Stimulated activated CD8-positive, alpha-beta memory T cell treated with anti-CD3 and anti-CD28 coated beads, Interleukin-7, amount 100 ng/mL, for 4 hours (primary cell): Measurements from ENCODE around the gene ZNF260.

ENCODE experiments used
- DNase-seq, 2 donors: peaks; one replicate each; pipeline ENCODE4 v3.0.0-alpha.2; 2020; ENCODE audit warnings: low read depth in 2 of 2

Gene ZNF260

GRCh38 chr19:36489920-36490415 is 38.1 kb downstream of the ZNF260 start:
- peak; percentile 52 to 68 for DNase-seq

GRCh38 chr19:36489118-36489919 is 38.8 kb downstream of the ZNF260 start, which contains the start of gene ZNF566:
Gene ZNF566, minus strand, starts transcription at chr19:36489561. Its CDS starts 13,004 bp downstream, at chr19:36476557.
- peak; percentile 93 to 95 for DNase-seq

- DNase-seq: peak; percentile 23 to 35
Observed at GRCh38 chr19:36488846-36489117, 39.3 kb downstream of the ZNF260 start.

DNA sequence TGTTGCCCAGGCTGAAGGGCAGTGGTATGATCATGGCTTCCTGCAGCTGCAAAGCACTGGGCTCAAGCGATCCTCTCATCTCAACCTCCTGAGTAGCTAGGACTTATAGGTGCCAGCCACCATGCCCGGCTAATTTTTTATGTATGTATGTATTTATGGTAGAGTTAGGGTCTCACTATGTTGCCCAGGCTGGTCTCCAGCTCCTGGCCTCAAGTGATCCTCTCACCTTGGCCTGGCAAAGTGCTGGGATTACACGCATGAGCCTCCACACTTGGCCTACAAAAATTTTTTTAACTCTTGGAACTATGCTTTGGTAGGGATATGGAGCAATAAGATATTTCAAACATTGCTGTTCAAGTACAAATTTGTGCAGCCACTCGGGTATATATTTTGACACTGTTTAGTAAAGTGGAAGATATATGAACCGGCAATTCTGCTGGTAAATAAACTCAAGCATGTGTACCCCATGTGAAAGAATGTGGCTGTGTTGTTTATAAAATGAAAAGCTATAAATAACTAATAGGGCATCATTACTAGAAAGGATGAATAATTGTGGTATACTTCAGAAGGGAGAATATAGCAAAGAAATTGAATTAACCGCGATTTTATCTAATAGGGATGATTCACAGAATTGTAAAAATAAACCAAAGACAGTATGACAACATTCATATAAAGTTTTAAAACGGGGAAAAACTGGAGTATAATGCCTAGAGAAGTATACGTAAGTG is 39.8 kb downstream of the ZNF260 start:
- DNase-seq: no peak

DNA sequence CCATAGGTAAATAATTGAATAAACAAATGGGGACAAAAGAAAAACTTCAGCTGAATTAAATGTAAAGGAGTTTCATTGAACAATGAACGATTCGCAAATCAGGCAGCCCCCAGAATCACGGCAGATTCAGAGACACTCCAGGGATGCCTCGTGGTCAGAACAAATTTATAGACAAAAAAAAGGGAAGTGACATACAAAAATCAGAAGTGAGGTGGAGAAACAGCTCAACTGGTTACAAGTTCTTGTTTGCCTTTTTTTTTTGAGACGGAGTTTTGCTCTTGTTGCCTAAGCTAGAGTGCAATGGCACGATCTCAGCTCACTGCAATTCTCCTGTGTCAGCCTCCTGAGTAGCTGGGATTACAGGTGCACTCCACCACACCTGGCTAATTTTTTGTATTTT is 44.4 kb downstream of the ZNF260 start:
- DNase-seq: no peak

DNA sequence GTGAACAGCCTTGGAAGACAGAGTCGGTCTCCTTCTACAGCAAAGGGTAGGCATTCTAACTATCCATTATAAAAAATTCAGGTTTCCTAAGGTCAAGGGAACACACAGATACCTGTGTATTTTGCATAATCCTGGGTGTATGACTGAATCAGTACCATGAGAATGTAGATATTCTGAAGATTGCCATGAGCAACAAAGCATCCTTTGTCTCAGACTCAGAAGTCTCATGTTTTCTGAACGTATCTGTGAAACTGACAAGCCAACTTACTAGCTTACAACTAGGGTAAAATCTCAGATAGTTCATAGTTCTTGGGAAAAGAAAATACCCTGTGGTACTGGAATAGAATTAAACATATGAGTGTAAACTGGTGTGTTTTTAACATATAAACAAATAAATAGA is 45.2 kb downstream of the ZNF260 start:
- no peak for DNase-seq
